Cortex of kidney (tissue), 1 donor: ENCODE measurements around the gene LARP4B.

ENCODE experiments used
- DNase-seq: peaks from one replicate; lab custom pipeline; 2025; lab: John Stamatoyannopoulos, UW

Gene LARP4B

GRCh38 chr10:824946-825345 lies 106.6 kb downstream of the LARP4B start:
- DNase-seq: no peak

- DNase-seq: no peak
Measured at GRCh38 chr10:824497-824896, 107.0 kb downstream of the LARP4B start.

GRCh38 chr10:822661-823367 lies 108.7 kb downstream of the LARP4B start:
- no peak for DNase-seq

GRCh38 chr10:822197-822596 lies 109.3 kb downstream of the LARP4B start:
- no peak for DNase-seq

- no peak for DNase-seq
Measured at GRCh38 chr10:821322-821721, 110.2 kb downstream of the LARP4B start.

GRCh38 chr10:819816-820215 lies 111.7 kb downstream of the LARP4B start:
- DNase-seq: no peak

GRCh38 chr10:819326-819725 lies 112.2 kb downstream of the LARP4B start:
- no peak for DNase-seq

- DNase-seq: no peak
Measured at GRCh38 chr10:818526-819220, 112.8 kb downstream of the LARP4B start.

- DNase-seq: no peak
Measured at GRCh38 chr10:818010-818409, 113.5 kb downstream of the LARP4B start.

GRCh38 chr10:817371-817770 lies 114.1 kb downstream of the LARP4B start:
- DNase-seq: no peak

GRCh38 chr10:816958-817357 lies 114.5 kb downstream of the LARP4B start:
- DNase-seq: no peak

- DNase-seq: no peak
Measured at GRCh38 chr10:816091-816477, 115.4 kb downstream of the LARP4B start.

- DNase-seq: no peak
Measured at GRCh38 chr10:815338-816090, 116.0 kb downstream of the LARP4B start.

GRCh38 chr10:814536-815302 lies 116.8 kb downstream of the LARP4B start:
- no peak for DNase-seq

GRCh38 chr10:813286-813685 lies 118.2 kb downstream of the LARP4B start:
- DNase-seq: no peak

GRCh38 chr10:812787-813186 lies 118.7 kb downstream of the LARP4B start:
- DNase-seq: no peak

GRCh38 chr10:811379-812175 lies 119.9 kb downstream of the LARP4B start:
- no peak for DNase-seq

GRCh38 chr10:810351-810846 lies 121.1 kb downstream of the LARP4B start:
- DNase-seq: no peak

- no peak for DNase-seq
Measured at GRCh38 chr10:809671-810350, 121.7 kb downstream of the LARP4B start.

GRCh38 chr10:807958-808353 lies 123.5 kb downstream of the LARP4B start:
- DNase-seq: no peak
